GM18498 (cell line): ENCODE measurements around the gene FAN1.

Experiments used
- ATAC-seq: cut with Tn5 transposase; IDR thresholded peaks from one replicate; pipeline ENCODE4 v1.9.1; 2021; ENCODE audit warnings: mild to moderate bottlenecking, moderate library complexity; ENCODE audit not compliant: unreplicated experiment

FAN1 gene

DNA sequence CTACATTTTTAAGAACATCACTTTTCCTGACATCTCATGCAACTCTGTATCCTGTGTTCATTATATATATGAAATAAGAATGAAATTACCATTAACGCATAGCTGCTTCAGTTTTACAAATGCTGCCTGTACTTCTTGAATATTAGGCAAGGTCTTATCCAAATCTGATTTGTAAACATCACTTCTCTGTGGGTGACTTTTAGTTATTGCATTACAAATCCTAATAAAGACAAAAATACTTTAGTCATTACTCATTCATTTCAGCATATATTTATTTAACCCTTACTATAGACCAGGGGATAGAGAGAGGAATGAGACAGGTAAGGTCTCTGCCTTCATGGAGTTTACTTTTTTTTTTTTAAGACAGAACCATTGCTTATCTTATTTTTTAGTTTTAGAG, 51.0 kb downstream of the FAN1 start:
- ATAC-seq: no peak

DNA sequence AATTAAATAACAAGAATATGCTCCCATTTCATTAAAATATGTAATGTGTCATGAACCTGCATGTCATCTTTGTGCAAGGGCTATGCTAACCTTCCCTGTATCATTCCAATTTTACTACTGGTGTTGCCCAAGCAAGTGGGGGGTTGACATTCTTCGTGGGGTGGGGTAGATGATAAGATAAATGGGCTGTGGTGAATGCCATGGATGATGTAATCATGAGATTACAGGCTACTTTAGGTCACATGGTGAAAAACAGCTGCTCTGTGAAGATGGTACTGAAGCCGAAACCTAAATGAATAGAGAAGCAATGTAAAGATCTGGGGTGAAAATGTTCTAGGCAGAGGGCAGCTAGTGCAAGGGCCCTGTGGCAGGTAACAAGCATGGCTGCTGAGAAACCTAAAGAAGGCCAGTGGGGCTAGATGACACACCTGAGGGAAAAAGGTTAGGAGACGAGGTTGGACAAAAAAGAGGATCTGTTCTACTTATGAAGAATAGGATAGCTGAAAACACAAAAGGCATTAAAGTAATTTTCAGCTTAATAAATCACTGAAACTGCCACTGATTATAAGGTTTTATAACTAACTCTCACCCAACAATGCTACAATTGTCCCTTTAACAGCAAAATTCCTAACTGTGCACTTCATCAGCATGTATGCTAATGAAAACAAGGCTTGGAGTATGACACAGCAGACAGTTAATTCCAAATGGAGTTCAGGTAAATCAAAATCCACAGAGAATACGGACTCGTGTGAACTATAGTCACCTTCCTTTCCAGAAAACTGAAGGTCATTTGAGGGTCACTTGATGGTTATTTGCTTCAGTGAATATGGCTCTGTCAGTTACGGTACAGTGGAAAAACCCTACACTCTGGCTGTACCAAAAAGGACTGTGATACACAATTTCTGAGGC, 52.8 kb downstream of the FAN1 start:
- no peak for ATAC-seq

GRCh38 chr15:30958219-30958618, 54.5 kb downstream of the FAN1 start:
- no peak for ATAC-seq

- ATAC-seq: no peak
Observed at GRCh38 chr15:30962079-30962478, 58.4 kb downstream of the FAN1 start.

- ATAC-seq: no peak
Observed at GRCh38 chr15:30962659-30963058, 58.9 kb downstream of the FAN1 start.

GRCh38 chr15:30963681-30964080, 60.0 kb downstream of the FAN1 start:
- ATAC-seq: no peak

- no peak for ATAC-seq
Observed at GRCh38 chr15:30969724-30970123, 66.0 kb downstream of the FAN1 start.

GRCh38 chr15:30973379-30973778, 69.7 kb downstream of the FAN1 start:
- no peak for ATAC-seq

DNA sequence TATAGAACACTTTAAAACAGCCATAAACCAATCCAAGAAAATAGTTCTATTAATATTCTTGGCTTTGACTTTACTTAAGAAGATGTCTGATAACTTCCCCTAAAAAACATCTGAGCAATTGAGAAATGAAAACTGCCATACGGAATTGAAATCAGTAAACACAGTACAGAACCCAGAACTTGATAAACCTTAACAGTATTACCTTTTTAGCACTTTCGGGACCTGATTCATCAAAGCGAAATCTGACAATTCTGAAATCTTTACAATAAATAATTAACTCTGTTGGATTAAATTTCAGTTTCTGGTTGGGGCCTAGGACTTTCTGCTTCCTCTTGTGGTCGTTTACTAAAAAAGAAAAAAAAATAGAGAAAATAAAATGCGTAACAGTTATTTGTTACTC, 70.4 kb downstream of the FAN1 start:
- no peak for ATAC-seq

GRCh38 chr15:30978328-30978727, 74.6 kb downstream of the FAN1 start:
- no peak for ATAC-seq

DNA sequence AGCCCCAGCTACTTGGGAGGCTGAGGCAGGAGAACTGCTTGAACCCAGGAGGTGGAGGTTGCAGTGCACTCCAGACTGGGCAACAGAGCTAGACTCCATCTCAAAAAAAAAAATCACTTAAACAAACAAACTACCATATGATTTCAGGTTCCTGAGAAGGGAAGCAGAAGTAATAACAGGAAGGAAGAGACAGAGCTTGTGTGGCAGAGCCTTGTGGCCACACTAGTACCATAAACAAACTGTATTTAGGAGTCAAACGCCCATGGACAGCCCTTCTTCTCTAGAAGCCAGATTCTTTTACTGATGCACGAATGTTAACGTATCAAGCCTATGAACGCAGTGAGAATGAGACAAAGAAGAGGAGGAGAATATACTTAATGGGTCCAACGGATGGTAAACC, 75.7 kb downstream of the FAN1 start:
- no peak for ATAC-seq

GRCh38 chr15:30984118-30984517, 80.4 kb downstream of the FAN1 start:
- no peak for ATAC-seq

DNA sequence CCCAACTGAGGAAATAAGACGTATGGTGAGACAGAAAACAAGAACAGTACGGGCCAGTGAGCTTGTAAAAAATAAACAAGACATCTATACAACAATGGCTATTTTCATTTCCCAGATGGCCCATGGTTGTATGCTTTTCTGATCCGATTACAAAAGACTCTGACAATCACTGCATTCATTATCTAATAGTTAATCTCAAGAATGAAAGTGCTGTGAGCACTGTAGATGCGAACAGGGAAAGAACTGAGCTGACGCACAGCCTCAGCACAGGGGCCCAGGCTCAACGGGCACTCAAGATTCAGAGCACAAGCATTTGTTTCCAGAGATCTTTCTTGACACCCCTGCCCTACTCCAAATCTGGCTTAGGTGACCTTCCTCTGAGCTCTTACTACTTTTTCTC, 80.8 kb downstream of the FAN1 start:
- ATAC-seq: peak; percentile 50

DNA sequence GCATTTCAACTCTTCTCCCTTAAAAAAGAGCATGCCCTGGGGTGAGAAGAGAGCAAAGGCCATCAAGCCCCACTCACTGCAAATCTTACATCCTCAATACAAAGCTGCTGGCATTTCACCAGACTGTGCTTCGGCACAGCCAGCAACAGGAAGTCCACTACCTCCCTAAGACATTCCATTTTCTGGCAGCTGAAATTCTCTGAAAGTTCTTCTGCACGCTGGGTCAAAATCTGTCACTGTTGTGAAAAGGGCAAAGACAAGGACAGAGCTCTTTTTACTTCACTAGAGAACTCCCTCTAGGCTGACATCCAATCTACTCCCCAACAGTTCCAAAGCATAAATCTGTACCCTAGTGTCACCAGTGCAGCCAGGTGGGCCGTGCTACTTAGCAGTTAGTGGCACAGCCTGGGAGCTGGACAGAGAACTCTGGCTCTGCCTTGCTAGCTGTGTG, 81.4 kb downstream of the FAN1 start:
- peak; percentile 37 for ATAC-seq

- ATAC-seq: no peak
Observed at GRCh38 chr15:30990036-30990435, 86.3 kb downstream of the FAN1 start.

- peak; percentile 11 for ATAC-seq
Observed at GRCh38 chr15:30990446-30991254, 86.9 kb downstream of the FAN1 start.

DNA sequence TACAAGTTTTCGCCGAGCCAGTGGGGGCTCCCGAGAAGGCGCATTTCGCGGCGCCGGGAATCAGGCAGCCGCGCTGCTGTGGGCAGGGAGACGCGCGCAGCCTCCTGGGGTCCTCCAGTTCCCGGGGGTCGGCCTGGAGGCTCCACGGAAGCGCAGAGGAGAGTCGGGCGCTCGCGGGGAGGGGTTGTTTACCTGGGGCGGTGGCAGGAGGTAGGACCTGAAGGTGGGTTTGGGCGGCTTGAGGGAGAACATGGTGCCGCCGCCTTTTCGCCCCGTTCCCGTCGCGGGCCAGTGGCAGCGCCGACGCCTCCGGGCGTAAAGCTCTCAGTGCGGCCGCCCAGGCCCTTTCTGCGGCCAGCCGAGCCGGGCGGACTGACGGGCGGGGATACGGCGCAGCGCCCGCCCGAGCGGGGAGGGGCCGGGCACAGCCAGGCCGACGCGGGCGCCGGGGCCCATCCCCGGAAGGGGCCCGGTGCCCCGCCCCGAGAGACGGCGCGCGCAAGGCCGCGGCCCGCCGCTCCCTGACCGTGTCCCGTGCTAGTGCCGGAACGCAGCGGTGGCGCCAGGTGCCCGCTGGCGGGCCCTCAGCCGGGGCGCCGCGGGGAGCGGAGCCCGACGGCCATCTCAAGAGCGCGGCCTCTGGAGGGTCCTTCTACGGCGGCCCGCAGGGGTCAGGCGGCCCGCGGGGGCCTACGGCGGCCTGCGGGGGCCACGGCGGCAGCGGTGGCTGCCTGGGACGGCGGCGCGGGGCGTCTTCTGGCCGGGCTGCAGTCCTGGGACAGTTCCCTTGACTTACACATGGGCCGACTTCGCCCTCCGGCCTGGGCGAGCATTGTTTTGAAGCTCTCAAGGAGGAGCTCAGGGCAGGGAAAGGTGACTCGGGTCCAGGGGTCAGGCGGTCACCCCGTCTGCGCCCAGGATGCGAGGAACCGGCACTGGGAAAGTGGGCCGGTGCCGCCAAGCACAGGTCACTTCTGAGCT, 87.8 kb downstream of the FAN1 start, which contains the start of gene MTMR10:
TSS of gene MTMR10 (minus strand) at position 374 of the 981 bp plus-strand sequence. CDS start at position 252, 122 bp downstream.
- peak; percentile 92 for ATAC-seq

DNA sequence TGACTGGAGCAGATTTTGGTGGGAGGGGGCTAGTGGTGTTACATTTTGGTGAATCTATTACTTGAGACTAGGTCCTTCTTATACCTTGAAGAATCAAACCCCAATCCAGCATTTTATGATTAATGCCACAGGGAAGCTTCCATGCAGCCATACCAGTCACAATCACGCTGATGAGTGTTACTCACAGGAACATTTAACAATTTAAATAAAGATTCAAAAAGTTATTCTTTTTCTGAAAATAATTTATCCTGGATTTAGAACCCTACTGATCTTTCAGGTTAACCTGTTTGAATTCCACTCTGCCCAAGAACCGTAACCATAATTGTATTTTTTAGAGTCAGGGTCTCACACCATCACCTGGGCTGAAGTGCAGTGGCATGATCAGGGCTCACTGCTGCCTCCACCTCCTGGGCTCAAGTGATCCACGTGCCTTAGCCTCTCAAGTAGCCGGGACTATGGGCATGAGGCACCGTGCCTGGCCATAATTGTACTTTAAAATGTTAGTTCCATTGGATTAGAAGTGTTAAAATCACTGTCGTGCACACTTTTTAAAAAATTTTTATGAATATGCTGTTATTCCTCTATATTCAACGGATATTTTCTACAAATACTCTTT, 88.6 kb downstream of the FAN1 start:
- ATAC-seq: no peak
